Daoy (cell line): ENCODE results near the gene DGAT2L6. TPM values are rescaled to one million over a fixed set of nuclear protein-coding genes. Genes with fewer than 3 reads are reported as not detected.

ENCODE experiments used
- total RNA-seq: library from RNA; depleted of rRNA; stranded (reverse); fragments of >200 nt; shearing (Covaris generic); gene quantifications from 2 replicates; pipeline ENCODE4 v1.2.3, GENCODE V29; 2014; rRNA removed

DGAT2L6 gene
- total RNA-seq, 1 experiment from 2014 or later = 0.11 TPM

Other genes starting within 250 kb of the DGAT2L6 start
- not detected in 2 replicates for gene AWAT2, start 127.5 kb upstream of the DGAT2L6 start, total RNA-seq
- not detected in 2 replicates for gene OTUD6A, start 115.0 kb upstream of the DGAT2L6 start, total RNA-seq
- 39.5 and 47.1 TPM in 2 replicates for gene IGBP1, start 44.0 kb upstream of the DGAT2L6 start, total RNA-seq
- gene AWAT1, start 57.2 kb downstream of the DGAT2L6 start, total RNA-seq = not detected in 2 replicates
- not detected in 2 replicates for gene P2RY4, start 82.7 kb downstream of the DGAT2L6 start, total RNA-seq
- not detected in 2 replicates for gene ARR3, start 90.9 kb downstream of the DGAT2L6 start, total RNA-seq
- not detected in 2 replicates for gene RAB41, start 104.7 kb downstream of the DGAT2L6 start, total RNA-seq
- 45.1 and 50.5 TPM in 2 replicates for gene PDZD11, start 112.4 kb downstream of the DGAT2L6 start, total RNA-seq
- 53.5 and 59.6 TPM in 2 replicates for gene KIF4A, start 112.6 kb downstream of the DGAT2L6 start, total RNA-seq
- not detected in 2 replicates for gene GDPD2, start 245.8 kb downstream of the DGAT2L6 start, total RNA-seq